Choroid plexus epithelial cell (primary cell): ENCODE data around the gene RFXAP.

Source experiments
- DNase-seq: peaks from one replicate; pipeline ENCODE4 v3.0.0-alpha.2; 2010; ENCODE audit warnings: low read depth
- H3K4me3 ChIP-seq: 2 replicates; pipeline ENCODE4 v1.5.1; 2011; ENCODE audit warnings: low read depth, mild to moderate bottlenecking, control low read depth, low read length, moderate library complexity
- TF ChIP-seq, protein P1 (sequence below): conservative IDR thresholded peaks from 2 replicates; pipeline ENCODE4 v1.5.1; 2011; ENCODE audit warnings: low read depth, mild to moderate bottlenecking, control low read depth, inconsistent platforms, low read length, moderate library complexity

The RFXAP gene, protein sequence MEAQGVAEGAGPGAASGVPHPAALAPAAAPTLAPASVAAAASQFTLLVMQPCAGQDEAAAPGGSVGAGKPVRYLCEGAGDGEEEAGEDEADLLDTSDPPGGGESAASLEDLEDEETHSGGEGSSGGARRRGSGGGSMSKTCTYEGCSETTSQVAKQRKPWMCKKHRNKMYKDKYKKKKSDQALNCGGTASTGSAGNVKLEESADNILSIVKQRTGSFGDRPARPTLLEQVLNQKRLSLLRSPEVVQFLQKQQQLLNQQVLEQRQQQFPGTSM

DNA sequence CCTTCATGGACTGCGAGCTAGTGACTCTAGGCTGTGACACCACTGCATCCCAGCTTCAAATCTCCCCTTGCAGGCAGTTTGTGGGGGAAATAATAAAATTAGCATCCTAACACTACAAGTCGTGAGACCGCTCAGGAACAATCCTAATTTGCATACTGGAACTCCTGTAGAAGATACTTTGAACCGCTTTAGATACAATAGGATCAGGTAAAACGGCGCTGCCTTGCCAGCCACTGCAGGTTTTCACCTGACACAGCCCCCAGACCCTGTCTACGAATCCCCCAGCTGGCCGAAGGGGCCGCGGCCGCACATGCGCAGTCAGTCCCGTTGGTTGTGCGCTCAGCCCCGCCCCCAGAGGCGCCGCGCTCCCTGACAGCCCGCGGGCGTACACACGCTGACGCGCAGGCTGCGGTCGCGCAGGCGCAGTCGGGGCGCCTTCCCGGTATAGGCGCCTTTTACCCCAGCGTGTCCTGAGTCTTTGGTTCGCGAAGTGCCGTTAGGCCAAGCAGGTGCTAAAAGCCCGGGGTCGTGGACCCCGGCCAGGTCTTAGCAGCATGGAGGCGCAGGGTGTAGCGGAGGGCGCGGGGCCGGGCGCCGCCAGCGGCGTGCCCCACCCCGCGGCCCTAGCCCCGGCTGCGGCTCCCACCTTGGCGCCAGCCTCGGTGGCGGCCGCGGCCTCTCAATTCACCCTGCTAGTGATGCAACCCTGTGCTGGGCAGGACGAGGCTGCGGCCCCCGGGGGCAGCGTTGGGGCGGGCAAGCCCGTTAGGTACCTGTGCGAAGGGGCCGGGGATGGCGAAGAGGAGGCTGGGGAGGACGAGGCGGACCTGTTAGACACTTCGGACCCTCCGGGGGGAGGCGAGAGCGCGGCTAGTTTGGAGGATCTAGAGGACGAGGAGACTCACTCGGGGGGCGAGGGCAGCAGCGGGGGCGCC, at the start of gene RFXAP:
TSS of gene RFXAP (plus strand) at position 419 of the 935 bp plus-strand sequence. CDS start at position 555, 136 bp downstream.
- peak within 1 kb of the TSS; percentile 79 for H3K4me3 ChIP-seq
- TF ChIP-seq, protein P1, sequence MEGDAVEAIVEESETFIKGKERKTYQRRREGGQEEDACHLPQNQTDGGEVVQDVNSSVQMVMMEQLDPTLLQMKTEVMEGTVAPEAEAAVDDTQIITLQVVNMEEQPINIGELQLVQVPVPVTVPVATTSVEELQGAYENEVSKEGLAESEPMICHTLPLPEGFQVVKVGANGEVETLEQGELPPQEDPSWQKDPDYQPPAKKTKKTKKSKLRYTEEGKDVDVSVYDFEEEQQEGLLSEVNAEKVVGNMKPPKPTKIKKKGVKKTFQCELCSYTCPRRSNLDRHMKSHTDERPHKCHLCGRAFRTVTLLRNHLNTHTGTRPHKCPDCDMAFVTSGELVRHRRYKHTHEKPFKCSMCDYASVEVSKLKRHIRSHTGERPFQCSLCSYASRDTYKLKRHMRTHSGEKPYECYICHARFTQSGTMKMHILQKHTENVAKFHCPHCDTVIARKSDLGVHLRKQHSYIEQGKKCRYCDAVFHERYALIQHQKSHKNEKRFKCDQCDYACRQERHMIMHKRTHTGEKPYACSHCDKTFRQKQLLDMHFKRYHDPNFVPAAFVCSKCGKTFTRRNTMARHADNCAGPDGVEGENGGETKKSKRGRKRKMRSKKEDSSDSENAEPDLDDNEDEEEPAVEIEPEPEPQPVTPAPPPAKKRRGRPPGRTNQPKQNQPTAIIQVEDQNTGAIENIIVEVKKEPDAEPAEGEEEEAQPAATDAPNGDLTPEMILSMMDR: no peak
- DNase-seq: peak; percentile 90

DNA sequence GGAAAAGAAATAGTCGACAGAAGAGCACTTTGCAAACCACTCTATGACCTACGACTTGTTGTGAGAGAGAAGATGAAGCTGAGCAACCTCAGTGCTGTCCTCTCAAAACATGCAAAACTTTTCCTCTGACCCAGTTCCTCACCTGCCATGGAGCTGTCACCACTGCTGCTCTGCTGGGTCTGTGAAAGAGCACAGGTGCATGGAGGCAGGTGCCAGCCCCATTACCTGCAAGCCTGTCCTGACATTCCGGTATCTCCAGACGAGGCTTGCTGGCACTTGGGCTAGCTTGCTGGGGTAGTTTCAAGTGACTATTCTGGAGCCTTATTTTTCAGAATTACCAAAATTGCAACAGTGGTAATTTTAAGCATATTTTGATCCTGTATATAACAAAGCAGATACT, 49.5 kb upstream of the RFXAP start:
- H3K4me3 ChIP-seq: no peak overlapping the region
- DNase-seq: no peak
- TF ChIP-seq, protein P1: no peak

DNA sequence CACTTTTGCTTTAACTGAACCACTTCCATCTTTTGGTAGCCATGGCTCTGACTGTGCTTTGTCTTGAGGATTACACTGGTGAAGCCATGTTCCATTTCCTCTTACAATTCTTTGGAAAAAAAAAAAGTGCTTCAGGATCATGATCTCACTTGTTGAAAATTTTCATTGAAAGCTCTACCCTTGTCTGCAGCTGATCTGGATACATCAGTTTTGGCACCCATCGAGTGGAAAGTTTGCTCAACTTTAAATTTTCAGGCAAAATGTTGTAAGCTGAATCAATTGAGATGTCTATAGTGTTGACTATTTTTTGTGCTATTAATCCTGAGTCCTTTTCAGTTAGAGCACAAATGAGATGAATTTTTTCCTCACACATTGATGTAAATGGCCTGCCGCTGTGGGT, 48.3 kb upstream of the RFXAP start:
- H3K4me3 ChIP-seq: no peak overlapping the region
- TF ChIP-seq, protein P1: no peak
- no peak for DNase-seq

DNA sequence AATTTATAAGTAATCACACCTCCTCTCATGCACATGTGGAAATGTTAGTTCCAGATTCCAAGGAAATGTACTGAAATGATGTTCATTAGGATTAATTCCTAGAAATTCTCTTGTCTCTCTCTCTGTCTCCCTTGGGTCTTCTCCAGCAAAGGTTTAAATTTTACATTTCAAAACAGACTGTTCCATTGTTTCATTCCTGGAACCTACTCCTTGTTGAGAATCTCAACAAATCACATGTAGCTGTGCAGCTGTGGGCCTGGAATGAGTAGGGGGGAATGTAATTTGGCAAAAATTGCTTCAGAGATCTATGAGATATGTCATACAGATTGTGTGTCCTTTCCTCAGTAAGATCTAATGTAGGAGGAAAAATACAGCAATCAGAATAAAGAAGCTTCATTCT, 46.2 kb upstream of the RFXAP start:
- DNase-seq: no peak
- TF ChIP-seq, protein P1: no peak

DNA sequence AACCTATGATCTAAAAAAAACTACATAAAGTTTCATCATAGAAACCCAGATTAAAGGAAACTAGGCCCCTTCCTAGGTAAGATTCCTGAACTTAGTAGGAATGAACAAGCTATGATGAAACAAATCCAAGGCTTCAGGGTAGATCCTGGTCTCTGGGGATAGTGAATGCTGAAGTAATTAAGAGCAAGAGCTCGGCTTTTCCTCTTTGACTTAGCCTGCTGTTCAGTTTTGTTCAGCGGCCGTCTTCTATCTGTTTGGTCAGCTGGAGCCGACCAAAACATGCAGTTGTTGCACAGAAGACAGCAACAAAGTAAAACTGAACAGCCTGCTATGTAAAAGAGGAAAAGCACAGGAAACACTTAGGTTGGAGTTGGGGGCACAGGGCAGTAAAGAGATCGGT, 44.1 kb upstream of the RFXAP start:
- TF ChIP-seq, protein P1: no peak
- no peak overlapping the region for H3K4me3 ChIP-seq
- DNase-seq: peak; percentile 48

More for the DNA sequence above, 46.2 kb upstream of the RFXAP start:
- no peak overlapping the region for H3K4me3 ChIP-seq

DNA sequence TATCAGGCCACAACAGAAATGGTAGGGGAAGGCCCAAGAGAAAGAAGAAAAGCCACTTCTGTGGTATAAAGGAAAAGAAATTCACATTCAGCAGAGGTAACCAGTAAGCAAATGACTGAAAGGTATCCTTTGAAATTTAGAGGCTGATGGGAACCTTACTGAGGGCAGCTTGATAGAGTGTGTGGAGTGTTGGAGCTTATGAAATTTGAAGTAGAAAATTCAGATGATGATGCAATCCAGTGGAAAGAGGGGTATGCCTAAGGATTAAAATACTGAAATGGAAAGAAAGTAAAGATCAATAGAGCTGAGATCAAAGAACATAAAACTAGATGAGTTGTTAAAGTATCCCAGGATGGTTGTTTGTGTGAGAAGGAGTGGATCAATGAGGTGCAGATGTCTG, 42.8 kb upstream of the RFXAP start:
- TF ChIP-seq, protein P1: no peak
- no peak for DNase-seq
- no peak overlapping the region for H3K4me3 ChIP-seq
